NT2/D1 (cell line): Measurements from ENCODE around the gene IER5.

ENCODE experiments used
- SUZ12 ChIP-seq: IDR thresholded peaks from 2 replicates; pipeline ENCODE4 v1.6.1; 2011; ENCODE audit not compliant: insufficient read length, insufficient read depth; ENCODE audit errors: extremely low read depth
- YY1 ChIP-seq: IDR thresholded peaks from 2 replicates; pipeline ENCODE4 v1.6.1; 2011; ENCODE audit not compliant: insufficient read length, insufficient read depth

GRCh38 chr1:181126289-181126688, 37.8 kb downstream of the IER5 start:
- TF ChIP-seq YY1, result no peak
- no peak for TF ChIP-seq SUZ12
